Measurements from ENCODE around the gene MARK3.
"Not testable (repeated sequence)": the region's sequence is repeated elsewhere in the genome, so short reads cannot be mapped to it uniquely, and the experiment has no call there.

MARK3 gene

GRCh38 chr14:103495854-103496253 is 110.6 kb downstream of the MARK3 start:
- no peak for DNase-seq

GRCh38 chr14:103496776-103497175 is 111.6 kb downstream of the MARK3 start:
- DNase-seq, result no peak

GRCh38 chr14:103499709-103500108 is 114.5 kb downstream of the MARK3 start:
- no peak for DNase-seq

DNA sequence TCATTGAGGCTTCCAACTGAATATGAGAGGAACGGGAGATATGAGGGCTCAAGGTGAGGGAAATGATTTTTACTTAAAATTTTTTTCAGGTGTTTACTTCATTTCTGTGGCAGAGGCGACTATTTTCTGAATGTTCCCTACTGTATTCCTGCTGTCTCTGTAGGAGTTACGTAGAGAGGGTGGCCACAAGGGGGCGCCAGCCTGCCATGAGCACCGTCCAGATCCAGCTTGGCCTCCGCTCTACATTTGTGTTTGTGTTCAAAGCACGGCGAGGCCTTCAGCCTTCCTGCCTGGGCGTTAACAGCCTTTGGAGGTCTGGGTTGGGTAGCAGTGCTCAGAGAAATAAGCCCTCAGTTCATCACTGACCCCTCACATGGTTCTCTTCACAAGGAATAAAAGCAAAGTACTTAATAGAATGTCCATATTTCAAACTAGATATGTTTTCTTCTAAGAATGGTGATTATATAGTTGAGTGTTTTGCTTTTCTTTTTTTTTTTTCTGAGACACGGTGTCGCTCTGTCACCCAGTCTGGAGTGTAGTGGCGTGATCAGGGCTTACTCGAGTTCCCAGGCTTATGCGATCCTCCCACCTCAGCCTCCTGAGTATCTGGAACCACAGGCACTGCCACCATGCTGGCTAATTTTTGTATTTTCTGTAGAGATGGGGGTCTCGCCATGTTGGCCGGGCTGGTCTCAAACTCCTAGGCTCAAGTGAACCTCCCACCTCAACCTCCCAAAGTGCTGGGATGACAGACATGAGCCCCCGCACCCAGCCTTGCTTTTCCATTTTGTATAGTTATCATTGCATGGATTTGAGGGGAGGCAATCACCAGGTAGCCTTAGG is 115.2 kb downstream of the MARK3 start:
- DNase-seq, result peak; percentile 73

- DNase-seq, result no peak
These were observed 116.0 kb downstream of the MARK3 start for GRCh38 chr14:103501041-103501870.

DNA sequence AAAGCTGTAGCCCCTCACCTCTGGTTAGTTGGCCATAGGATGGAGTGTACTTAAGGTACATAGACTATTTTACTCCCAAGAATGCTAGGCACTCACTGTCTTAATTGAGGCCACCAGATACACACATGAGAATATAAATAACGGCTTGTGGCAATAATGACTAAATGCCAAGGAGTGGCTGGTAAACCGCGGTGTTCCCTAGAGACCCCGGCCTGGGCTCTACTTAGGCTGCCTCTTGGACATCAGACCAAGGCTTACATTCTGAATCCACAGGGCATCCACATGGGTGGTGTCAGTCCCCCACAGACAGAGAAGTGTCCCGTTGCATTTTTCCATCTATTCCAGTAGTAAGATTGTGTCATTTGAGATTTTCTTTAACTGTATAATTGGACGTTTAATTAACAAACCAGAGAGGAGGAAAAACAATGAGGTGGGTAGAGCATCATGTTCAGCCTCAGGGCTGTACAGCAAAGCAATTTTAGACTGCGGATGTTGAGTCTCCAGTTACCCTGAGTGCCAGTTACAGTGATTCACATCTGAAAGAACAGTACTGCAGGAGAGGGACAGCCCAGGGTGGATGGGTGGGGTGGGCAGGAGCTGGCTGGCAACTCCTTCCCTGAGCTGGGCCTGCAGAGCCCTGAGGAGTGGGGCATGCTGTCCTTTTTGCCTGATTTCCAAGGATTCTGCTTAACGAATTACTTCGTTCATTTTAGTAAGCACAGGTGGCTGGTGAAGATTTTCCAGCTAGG is 116.9 kb downstream of the MARK3 start:
- DNase-seq, result no peak

DNA sequence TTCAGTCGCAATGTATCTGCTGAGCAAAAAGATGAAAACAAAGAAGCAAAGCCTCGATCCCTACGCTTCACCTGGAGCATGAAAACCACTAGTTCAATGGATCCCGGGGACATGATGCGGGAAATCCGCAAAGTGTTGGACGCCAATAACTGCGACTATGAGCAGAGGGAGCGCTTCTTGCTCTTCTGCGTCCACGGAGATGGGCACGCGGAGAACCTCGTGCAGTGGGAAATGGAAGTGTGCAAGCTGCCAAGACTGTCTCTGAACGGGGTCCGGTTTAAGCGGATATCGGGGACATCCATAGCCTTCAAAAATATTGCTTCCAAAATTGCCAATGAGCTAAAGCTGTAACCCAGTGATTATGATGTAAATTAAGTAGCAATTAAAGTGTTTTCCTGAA is 117.7 kb downstream of the MARK3 start:
- DNase-seq, result no peak

DNA sequence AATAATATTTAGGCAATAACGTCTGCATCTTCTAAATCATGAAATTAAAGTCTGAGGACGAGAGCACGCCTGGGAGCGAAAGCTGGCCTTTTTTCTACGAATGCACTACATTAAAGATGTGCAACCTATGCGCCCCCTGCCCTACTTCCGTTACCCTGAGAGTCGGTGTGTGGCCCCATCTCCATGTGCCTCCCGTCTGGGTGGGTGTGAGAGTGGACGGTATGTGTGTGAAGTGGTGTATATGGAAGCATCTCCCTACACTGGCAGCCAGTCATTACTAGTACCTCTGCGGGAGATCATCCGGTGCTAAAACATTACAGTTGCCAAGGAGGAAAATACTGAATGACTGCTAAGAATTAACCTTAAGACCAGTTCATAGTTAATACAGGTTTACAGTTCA is 118.1 kb downstream of the MARK3 start:
- no peak for DNase-seq

DNA sequence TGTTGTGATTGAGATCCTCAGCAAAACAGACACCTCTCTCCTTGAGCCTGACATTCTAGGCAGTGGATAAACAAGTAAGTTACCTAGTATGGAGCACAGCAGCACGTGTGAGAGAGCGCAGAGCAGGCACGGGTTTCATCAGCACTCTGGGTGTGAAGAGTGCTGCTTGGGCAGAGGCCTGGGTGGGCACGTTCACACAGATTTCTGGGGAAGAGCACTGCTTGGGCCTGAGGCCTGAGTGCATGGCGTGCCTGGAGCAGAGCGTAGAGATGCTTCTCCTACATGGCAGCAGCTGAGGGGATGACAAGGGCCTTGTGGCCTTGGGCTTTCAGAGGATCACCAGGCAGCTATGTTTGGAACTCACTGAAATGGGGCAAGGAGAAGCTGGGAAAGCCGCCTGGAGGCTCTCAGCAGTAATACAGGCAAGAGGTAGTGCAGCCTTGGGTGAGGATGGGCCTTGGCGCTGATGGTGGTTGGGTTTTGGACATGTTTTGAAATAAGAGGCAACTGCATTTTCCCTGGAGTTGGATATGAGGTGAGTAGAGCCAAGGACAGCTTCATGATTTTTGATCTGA is 119.9 kb downstream of the MARK3 start:
- no peak for DNase-seq

- DNase-seq, result no peak
These were observed 122.5 kb downstream of the MARK3 start for GRCh38 chr14:103507751-103508150.

DNA sequence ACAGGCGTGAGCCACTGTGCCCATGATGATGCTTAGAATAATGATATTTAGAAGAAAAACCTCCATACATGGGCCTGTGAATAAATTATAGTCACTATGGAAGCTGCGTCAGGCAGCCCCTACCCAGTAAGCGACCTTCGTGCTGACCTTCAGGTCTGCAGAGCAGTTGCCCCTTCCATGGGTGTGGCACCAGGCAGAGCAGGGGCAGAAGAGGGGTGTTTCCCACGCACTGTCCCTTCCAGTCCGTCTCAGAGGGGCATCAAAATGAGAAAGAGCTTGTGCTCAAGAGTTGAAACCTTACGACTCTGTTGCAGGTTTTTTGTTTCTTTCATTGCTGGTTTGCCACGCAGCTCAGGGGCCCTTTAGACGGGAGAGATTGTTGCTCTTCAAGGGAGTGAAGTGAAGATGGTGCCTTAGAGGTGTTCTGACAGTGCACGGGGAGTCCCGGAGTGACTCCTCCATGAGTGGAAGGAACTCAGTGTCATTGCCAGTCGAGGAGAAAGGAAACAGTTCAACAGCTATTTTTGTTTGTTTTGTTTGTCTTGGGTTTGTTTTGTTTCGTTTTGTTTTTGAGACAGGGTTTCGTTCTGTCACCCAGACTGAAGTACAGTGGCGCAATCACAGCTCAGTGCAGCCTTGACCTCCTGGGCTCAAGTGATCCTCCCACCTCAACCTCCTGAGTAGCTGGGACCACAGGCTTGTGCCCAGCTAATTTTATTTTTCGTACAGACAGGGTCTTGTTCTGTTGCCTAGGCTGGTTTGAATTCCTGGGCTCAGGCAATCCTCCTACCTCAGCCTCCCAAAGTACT is 123.5 kb downstream of the MARK3 start:
- no peak for DNase-seq

DNA sequence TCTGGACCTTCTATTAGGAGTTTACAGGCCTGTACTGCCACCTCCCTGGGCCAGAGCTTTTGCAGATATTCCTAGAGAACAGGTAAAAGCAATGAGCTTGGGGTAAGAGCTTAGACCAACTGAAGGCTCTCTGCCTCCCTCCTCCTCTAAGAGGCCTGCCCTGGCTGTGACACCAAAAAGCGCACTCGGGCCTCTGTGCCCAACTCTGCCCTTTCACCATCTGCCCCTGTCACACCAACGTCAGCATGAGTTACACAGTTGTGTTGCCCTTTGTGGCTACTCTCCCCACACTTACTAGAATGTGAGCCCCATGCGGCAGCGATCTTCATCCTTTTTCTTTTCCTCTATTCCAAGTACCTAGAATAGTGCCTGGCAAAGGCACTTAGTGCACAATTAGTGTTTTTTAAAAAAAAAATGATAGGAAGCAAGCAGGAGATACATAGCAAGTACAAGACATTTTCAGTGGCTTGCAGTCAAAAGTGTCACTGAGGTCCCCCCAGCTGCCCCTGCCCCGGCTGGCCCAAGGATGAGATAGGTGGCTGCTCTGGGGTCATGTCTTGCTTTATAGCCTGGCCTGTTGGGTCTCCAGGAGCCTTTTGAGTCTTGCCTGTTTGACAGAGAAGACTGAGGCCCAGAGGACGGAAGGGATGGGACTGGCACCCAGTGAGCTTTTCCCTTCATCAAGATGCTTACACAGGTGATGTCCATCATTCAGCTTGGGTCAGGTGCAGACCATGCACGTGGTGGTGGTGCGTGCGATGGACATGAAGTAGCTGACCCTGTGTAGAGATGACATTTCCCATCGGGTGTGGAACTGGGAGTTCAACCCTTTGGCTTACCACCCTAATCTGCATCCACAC is 124.9 kb downstream of the MARK3 start:
- DNase-seq, result no peak

DNA sequence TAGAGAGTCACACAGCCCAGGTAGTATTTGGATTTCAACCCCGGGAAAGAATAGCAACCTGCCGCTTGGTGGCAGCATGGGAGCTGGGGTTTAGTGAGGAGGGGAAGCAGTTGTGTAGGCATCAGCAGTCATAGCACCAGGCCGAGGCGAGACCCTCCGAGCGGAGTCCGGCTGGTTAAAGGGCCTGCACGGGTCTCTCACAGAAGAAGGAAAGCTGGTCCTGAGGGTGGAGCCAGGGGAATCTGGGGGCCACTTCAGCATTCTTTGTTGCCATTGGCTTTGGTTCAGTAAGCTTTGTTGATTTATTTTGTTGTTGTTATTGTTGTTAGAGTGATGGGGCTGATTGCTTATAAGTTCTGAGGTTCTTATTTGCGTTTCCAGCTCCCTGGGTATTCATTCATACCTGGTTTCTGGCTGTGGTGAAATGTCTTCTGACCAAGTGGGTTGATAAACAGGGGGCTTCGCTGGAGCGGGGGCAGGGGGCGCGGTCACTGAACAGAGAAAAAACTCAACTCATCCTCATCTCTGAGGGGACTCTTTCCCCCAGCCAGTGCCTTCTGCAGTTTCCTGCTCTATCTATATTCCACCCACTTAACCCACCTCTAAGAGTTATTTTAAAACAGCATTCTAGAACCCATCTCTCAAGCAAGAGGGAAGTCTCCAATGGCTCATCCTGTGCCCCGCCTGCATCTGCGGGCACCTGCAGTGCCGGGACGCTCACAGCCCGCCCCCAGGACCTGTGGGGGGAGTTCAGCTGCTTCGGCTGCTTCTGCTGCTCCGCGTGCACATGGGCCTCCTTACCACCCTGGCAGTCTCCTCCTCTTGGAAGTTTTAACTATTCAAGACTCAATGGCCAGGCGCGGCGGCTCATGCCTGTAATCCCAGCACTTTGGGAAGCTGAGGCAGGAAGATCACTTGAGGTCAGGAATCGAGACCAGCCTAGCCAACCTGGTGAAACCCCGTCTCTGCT is 125.8 kb downstream of the MARK3 start:
- DNase-seq, result no peak

DNA sequence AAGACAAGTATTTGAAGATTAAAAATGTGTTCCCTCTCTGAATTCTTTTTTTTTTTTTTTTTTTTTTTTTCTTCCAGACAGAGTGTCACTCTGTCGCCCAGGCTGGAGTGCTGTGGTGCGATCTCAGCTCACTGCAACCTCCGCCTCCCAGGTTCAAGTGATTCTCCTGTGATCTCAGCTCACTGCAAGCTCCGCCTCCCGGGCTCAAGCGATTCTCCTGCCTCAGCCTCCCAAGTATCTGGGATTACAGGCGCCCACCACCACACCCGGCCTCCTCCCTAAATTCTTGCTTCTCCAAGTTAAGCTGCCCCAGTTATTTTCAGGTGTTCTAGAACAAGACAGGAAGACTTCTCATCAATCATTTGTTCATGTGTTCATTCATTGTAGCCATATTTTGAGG is 127.0 kb downstream of the MARK3 start:
- not testable (repeated sequence) for DNase-seq

- DNase-seq, result no peak
These were observed 127.7 kb downstream of the MARK3 start for GRCh38 chr14:103512701-103513611.

DNA sequence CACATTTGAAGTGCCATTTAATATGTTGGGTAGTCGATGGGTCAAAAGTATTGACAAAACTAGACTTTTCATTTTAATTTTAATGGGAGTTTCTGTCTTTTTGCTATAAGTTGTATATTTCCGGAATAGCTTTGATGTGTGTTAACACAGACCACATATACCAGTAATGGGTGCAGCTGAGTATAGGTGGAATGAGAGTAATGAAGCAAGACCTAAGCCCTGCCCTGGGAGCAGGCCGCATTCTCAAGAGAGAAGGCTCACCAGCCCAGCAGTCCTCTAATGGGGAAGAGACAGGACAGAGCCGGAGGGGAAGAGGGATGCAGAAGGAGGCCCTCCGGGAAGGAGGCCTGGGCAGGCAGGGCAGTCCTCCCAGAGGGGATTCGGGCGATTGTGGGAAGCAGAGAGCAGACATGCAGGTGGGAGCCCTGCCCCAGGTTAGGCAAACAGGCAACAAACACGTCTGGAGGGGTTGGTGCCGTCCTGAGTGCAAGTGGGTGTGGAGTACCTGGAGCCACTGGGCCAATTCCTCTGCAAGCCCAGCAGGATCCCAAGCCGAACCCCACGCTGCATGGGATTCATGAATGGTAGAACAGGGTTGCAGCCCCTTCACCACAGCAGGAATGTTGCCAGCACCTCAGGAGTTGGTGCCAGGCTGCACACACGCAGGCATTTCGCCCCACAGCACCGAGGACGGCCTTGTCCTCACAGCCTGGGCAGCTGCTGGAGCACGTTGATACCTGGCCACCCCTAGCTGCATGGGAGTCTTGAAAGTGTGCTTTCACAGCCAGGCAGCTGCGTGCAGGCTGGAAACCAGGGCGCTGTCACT is 129.6 kb downstream of the MARK3 start:
- no peak for DNase-seq

DNA sequence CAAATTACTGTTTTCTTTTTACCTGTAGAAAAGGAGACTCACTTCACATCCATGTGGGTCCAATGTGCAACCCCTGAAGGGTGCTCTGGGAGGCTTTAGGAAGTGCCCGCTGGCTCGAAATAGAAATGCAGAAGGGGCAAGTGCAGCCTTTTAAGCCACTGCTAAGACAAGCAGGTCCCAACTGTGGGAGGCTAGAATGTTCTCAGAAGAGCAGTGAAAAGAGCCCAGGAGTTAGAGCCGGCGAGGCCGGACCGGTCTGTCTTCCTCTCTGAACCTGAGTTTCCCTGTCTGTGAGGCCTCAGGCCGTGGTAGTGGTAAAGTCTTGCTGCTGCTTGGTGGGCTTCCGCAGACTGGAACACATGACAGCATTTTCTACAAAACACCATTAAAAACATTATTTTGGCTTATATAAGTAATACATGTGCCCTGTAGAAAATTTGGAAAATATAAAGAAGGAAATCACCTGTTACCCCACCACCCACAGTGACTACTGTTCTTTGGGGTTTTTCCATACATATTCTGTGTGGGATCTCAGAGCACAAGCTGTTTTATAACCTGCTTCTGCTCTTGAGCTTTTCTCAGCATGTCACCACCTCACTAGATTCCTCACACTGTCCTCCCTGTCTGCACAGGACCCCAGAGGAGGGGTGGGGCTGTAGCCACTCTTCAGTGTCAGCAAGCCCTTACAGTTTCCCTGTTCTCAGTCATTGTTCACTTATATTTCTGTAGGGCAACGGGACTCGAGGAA is 131.4 kb downstream of the MARK3 start:
- no peak for DNase-seq
